SU-DHL-6 (cell line): ENCODE measurements around the gene EGR4.

ENCODE experiments used
- H2AFZ ChIP-seq: fragments of 200-600 bp; sonication (generic); 2 replicates; pipeline ENCODE4 v1.6.1; 2014; ENCODE audit warnings: low read depth, mild to moderate bottlenecking, moderate library complexity, mixed read lengths, antibody characterized with exemption, low read length; ENCODE audit not compliant: severe bottlenecking
- H3F3A ChIP-seq: fragments of 200-600 bp; shearing (Covaris generic); 2 replicates; pipeline ENCODE4 v1.6.0; 2016; ENCODE audit warnings: antibody characterized with exemption, mild to moderate bottlenecking; ENCODE audit not compliant: insufficient read depth
- H3K27ac ChIP-seq: fragments of 200-600 bp; sonication (generic); 2 replicates; pipeline ENCODE4 v1.5.1; 2016; ENCODE audit warnings: low read depth, mild to moderate bottlenecking, low read length, moderate library complexity, mixed read lengths
- H3K27me3 ChIP-seq: fragments of 200-600 bp; sonication (generic), shearing (Covaris generic); 2 replicates; pipeline ENCODE4 v1.6.0; 2014; ENCODE audit warnings: mild to moderate bottlenecking, low read length
- H3K36me3 ChIP-seq: fragments of 200-600 bp; sonication (generic); 2 replicates; pipeline ENCODE4 v1.6.1; 2014; ENCODE audit warnings: mild to moderate bottlenecking, low read length, mixed read lengths
- H3K4me2 ChIP-seq: fragments of 300-600, 200-600 bp; shearing (Covaris generic), sonication (generic); 2 replicates; pipeline ENCODE4 v1.6.0; 2014; ENCODE audit warnings: low read length, low read depth, mild to moderate bottlenecking; ENCODE audit not compliant: poor library complexity, severe bottlenecking
- H3K4me3 ChIP-seq: fragments of 200-600 bp; sonication (generic); 2 replicates; pipeline ENCODE4 v1.5.1; 2014; ENCODE audit warnings: antibody characterized with exemption, low read length, mild to moderate bottlenecking, mixed read lengths; ENCODE audit not compliant: insufficient read depth, poor library complexity, severe bottlenecking
- H3K79me2 ChIP-seq: fragments of 200-600 bp; sonication (generic); 2 replicates; pipeline ENCODE4 v1.6.1; 2014; ENCODE audit warnings: mild to moderate bottlenecking, low read length, moderate library complexity; ENCODE audit not compliant: insufficient read depth
- H3K9ac ChIP-seq: fragments of 200-600 bp; sonication (generic); 2 replicates; pipeline ENCODE4 v1.7.0; 2014; ENCODE audit warnings: mild to moderate bottlenecking, low read length
- H3K9me2 ChIP-seq: fragments of 200-600 bp; sonication (generic); replicated peaks from 2 replicates; pipeline ENCODE4 v1.6.1; 2014; ENCODE audit warnings: low read length; ENCODE audit not compliant: insufficient read depth
- H3K9me3 ChIP-seq: fragments of 200-600 bp; sonication (generic); 2 replicates; pipeline ENCODE4 v1.6.1; 2014; ENCODE audit warnings: low read length, mixed read lengths; ENCODE audit not compliant: insufficient read depth
- H4K20me1 ChIP-seq: fragments of 200-600 bp; sonication (generic); 2 replicates; pipeline ENCODE4 v1.6.1; 2014; ENCODE audit warnings: low read depth, mild to moderate bottlenecking, antibody characterized with exemption, low read length, moderate library complexity, mixed read lengths
- CTCF ChIP-seq: fragments of 200-600 bp; sonication (generic); IDR thresholded peaks from one replicate; pipeline ENCODE4 v1.5.1; 2017; ENCODE audit warnings: antibody characterized with exemption, mild to moderate bottlenecking, low read length, moderate library complexity; ENCODE audit not compliant: insufficient read depth, poor library complexity, severe bottlenecking
- EZH2phosphoT487 ChIP-seq: fragments of 200-600 bp; sonication (generic), shearing (Covaris generic); conservative IDR thresholded peaks from 2 replicates; pipeline ENCODE4 v1.6.1; 2018; ENCODE audit warnings: mild to moderate bottlenecking, antibody characterized with exemption, low read length, moderate library complexity, mixed read lengths

Gene EGR4

GRCh38 chr2:73334620-73335019 lies 41.3 kb upstream of the EGR4 start:
- Histone ChIP-seq H3K27me3 (no peaks in the 10 kb centered on the region), H3K9ac (no peak overlapping the region), H3K4me2 (no peak overlapping the region), H3K9me3 (no peaks in the 10 kb centered on the region), H3F3A (no peaks in the 10 kb centered on the region), H3K79me2 (no peaks in the 10 kb centered on the region), H2AFZ (no peak overlapping the region), H3K36me3 (no peaks in the 10 kb centered on the region), H3K4me3 (no peak overlapping the region), H3K27ac (no peak overlapping the region), H4K20me1 (no peaks in the 10 kb centered on the region), H3K9me2 (no peaks in the 10 kb centered on the region)
- TF ChIP-seq EZH2phosphoT487 (no peak), CTCF (no peak)

GRCh38 chr2:73334045-73334444 lies 40.7 kb upstream of the EGR4 start:
- Histone ChIP-seq H2AFZ (no peak overlapping the region), H3K9ac (no peak overlapping the region), H3K79me2 (no peaks in the 10 kb centered on the region), H3K9me3 (no peaks in the 10 kb centered on the region), H3K4me3 (no peak overlapping the region), H3K27ac (no peak overlapping the region), H3K9me2 (no peaks in the 10 kb centered on the region), H4K20me1 (no peaks in the 10 kb centered on the region), H3K27me3 (no peaks in the 10 kb centered on the region), H3K36me3 (no peaks in the 10 kb centered on the region), H3F3A (no peaks in the 10 kb centered on the region), H3K4me2 (no peak overlapping the region)
- no peak for TF ChIP-seq CTCF
- TF ChIP-seq EZH2phosphoT487 = no peak

- no peak overlapping the region for H2AFZ ChIP-seq
- no peaks in the 10 kb centered on the region for H3F3A ChIP-seq
- no peak overlapping the region for H3K4me3 ChIP-seq
- no peak overlapping the region for H3K9ac ChIP-seq
- H3K27ac ChIP-seq = no peak overlapping the region
- no peaks in the 10 kb centered on the region for H3K9me3 ChIP-seq
- TF ChIP-seq EZH2phosphoT487 (no peak), CTCF (no peak)
- H3K27me3 ChIP-seq = no peaks in the 10 kb centered on the region
- H3K36me3 ChIP-seq = no peaks in the 10 kb centered on the region
- H3K79me2 ChIP-seq = no peaks in the 10 kb centered on the region
- H3K9me2 ChIP-seq = no peaks in the 10 kb centered on the region
- no peaks in the 10 kb centered on the region for H4K20me1 ChIP-seq
- no peak overlapping the region for H3K4me2 ChIP-seq
Measured at GRCh38 chr2:73333564-73333963, 40.2 kb upstream of the EGR4 start.
